ENCODE data around the gene JUN.

The JUN gene

GRCh38 chr1:58783993-58784757, at the start of gene JUN:
Gene JUN, minus strand, starts transcription at chr1:58784047. Its CDS starts 977 bp downstream, at chr1:58783070.
- H3K27me3 ChIP-seq (ENCODE audit: insufficient read depth, low read length) = no peaks in the 10 kb centered on the region
- H2AFZ ChIP-seq (ENCODE audit: low read depth, low read length) = peak within 1 kb of the TSS; percentile 74
- H3K4me3 ChIP-seq (ENCODE audit: low read length) = peak within 1 kb of the TSS; percentile 98
- H3K36me3 ChIP-seq (ENCODE audit: insufficient read depth, low read length) = peaks cover 7% of the 10 kb centered on the region
- H3K4me1 ChIP-seq (ENCODE audit: insufficient read depth, low read length) = peaks cover 20% of the 10 kb centered on the region
- H3K9me3 ChIP-seq (ENCODE audit: low read length) = no peaks in the 10 kb centered on the region

GRCh38 chr1:58833166-58833565, 49.3 kb upstream of the JUN start:
- no peak overlapping the region for H3K4me3 ChIP-seq (ENCODE audit: low read length)
- H3K27me3 ChIP-seq (ENCODE audit: insufficient read depth, low read length) = no peaks in the 10 kb centered on the region
- no peaks in the 10 kb centered on the region for H3K9me3 ChIP-seq (ENCODE audit: low read length)
- no peak overlapping the region for H2AFZ ChIP-seq (ENCODE audit: low read depth, low read length)
- no peaks in the 10 kb centered on the region for H3K4me1 ChIP-seq (ENCODE audit: insufficient read depth, low read length)
- H3K36me3 ChIP-seq (ENCODE audit: insufficient read depth, low read length) = no peaks in the 10 kb centered on the region

GRCh38 chr1:58830291-58830690, 46.4 kb upstream of the JUN start:
- Histone ChIP-seq H3K36me3 (ENCODE audit: insufficient read depth, low read length) (no peaks in the 10 kb centered on the region), H3K9me3 (ENCODE audit: low read length) (no peaks in the 10 kb centered on the region), H3K27me3 (ENCODE audit: insufficient read depth, low read length) (no peaks in the 10 kb centered on the region), H2AFZ (ENCODE audit: low read depth, low read length) (no peak overlapping the region), H3K4me3 (ENCODE audit: low read length) (no peak overlapping the region), H3K4me1 (ENCODE audit: insufficient read depth, low read length) (no peaks in the 10 kb centered on the region)

GRCh38 chr1:58829866-58830265, 46.0 kb upstream of the JUN start:
- Histone ChIP-seq H3K27me3 (ENCODE audit: insufficient read depth, low read length) (no peaks in the 10 kb centered on the region), H3K9me3 (ENCODE audit: low read length) (no peaks in the 10 kb centered on the region), H3K4me1 (ENCODE audit: insufficient read depth, low read length) (no peaks in the 10 kb centered on the region), H3K4me3 (ENCODE audit: low read length) (no peak overlapping the region), H3K36me3 (ENCODE audit: insufficient read depth, low read length) (no peaks in the 10 kb centered on the region), H2AFZ (ENCODE audit: low read depth, low read length) (no peak overlapping the region)

GRCh38 chr1:58827298-58827697, 43.5 kb upstream of the JUN start:
- Histone ChIP-seq H2AFZ (ENCODE audit: low read depth, low read length) (no peak overlapping the region), H3K4me3 (ENCODE audit: low read length) (no peak overlapping the region), H3K36me3 (ENCODE audit: insufficient read depth, low read length) (no peaks in the 10 kb centered on the region), H3K9me3 (ENCODE audit: low read length) (no peaks in the 10 kb centered on the region), H3K4me1 (ENCODE audit: insufficient read depth, low read length) (no peaks in the 10 kb centered on the region), H3K27me3 (ENCODE audit: insufficient read depth, low read length) (no peaks in the 10 kb centered on the region)

GRCh38 chr1:58824753-58825389, 41.0 kb upstream of the JUN start:
- H3K27me3 ChIP-seq (ENCODE audit: insufficient read depth, low read length) = no peaks in the 10 kb centered on the region
- H3K36me3 ChIP-seq (ENCODE audit: insufficient read depth, low read length) = no peaks in the 10 kb centered on the region
- H3K9me3 ChIP-seq (ENCODE audit: low read length) = no peaks in the 10 kb centered on the region

GRCh38 chr1:58823481-58824010, 39.7 kb upstream of the JUN start:
- Histone ChIP-seq H3K4me1 (ENCODE audit: insufficient read depth, low read length) (no peaks in the 10 kb centered on the region), H3K9me3 (ENCODE audit: low read length) (no peaks in the 10 kb centered on the region), H3K4me3 (ENCODE audit: low read length) (no peak overlapping the region), H3K36me3 (ENCODE audit: insufficient read depth, low read length) (no peaks in the 10 kb centered on the region), H3K27me3 (ENCODE audit: insufficient read depth, low read length) (no peaks in the 10 kb centered on the region), H2AFZ (ENCODE audit: low read depth, low read length) (no peak overlapping the region)

More at GRCh38 chr1:58824753-58825389, 41.0 kb upstream of the JUN start:
- Histone ChIP-seq H3K4me1 (ENCODE audit: insufficient read depth, low read length) (no peaks in the 10 kb centered on the region), H3K4me3 (ENCODE audit: low read length) (no peak overlapping the region), H2AFZ (ENCODE audit: low read depth, low read length) (no peak overlapping the region)

- H3K4me3 ChIP-seq (ENCODE audit: low read length) = no peak overlapping the region
- no peaks in the 10 kb centered on the region for H3K9me3 ChIP-seq (ENCODE audit: low read length)
- H3K27me3 ChIP-seq (ENCODE audit: insufficient read depth, low read length) = no peaks in the 10 kb centered on the region
- no peaks in the 10 kb centered on the region for H3K4me1 ChIP-seq (ENCODE audit: insufficient read depth, low read length)
- no peak overlapping the region for H2AFZ ChIP-seq (ENCODE audit: low read depth, low read length)
- H3K36me3 ChIP-seq (ENCODE audit: insufficient read depth, low read length) = no peaks in the 10 kb centered on the region
Measured at GRCh38 chr1:58821309-58821708, 37.5 kb upstream of the JUN start.

- H3K4me1 ChIP-seq (ENCODE audit: insufficient read depth, low read length) = peaks cover 4% of the 10 kb centered on the region
- no peaks in the 10 kb centered on the region for H3K27me3 ChIP-seq (ENCODE audit: insufficient read depth, low read length)
- H3K9me3 ChIP-seq (ENCODE audit: low read length) = no peaks in the 10 kb centered on the region
- no peaks in the 10 kb centered on the region for H3K36me3 ChIP-seq (ENCODE audit: insufficient read depth, low read length)
- no peak overlapping the region for H3K4me3 ChIP-seq (ENCODE audit: low read length)
- no peak overlapping the region for H2AFZ ChIP-seq (ENCODE audit: low read depth, low read length)
Measured at GRCh38 chr1:58818976-58819375, 35.1 kb upstream of the JUN start.

- Histone ChIP-seq H3K36me3 (ENCODE audit: insufficient read depth, low read length) (no peaks in the 10 kb centered on the region), H3K4me3 (ENCODE audit: low read length) (no peak overlapping the region), H3K9me3 (ENCODE audit: low read length) (no peaks in the 10 kb centered on the region), H2AFZ (ENCODE audit: low read depth, low read length) (no peak overlapping the region), H3K4me1 (ENCODE audit: insufficient read depth, low read length) (peaks cover 4% of the 10 kb centered on the region), H3K27me3 (ENCODE audit: insufficient read depth, low read length) (no peaks in the 10 kb centered on the region)
Measured at GRCh38 chr1:58818075-58818474, 34.2 kb upstream of the JUN start.

GRCh38 chr1:58816747-58817221, 32.9 kb upstream of the JUN start:
- peak overlapping the region; percentile 38 for H3K4me3 ChIP-seq (ENCODE audit: low read length)
- no peaks in the 10 kb centered on the region for H3K27me3 ChIP-seq (ENCODE audit: insufficient read depth, low read length)
- H3K36me3 ChIP-seq (ENCODE audit: insufficient read depth, low read length) = no peaks in the 10 kb centered on the region
- peak overlapping the region; percentile 59 for H2AFZ ChIP-seq (ENCODE audit: low read depth, low read length)
- H3K9me3 ChIP-seq (ENCODE audit: low read length) = no peaks in the 10 kb centered on the region
- H3K4me1 ChIP-seq (ENCODE audit: insufficient read depth, low read length) = peaks cover 4% of the 10 kb centered on the region

- Histone ChIP-seq H3K9me3 (ENCODE audit: low read length) (no peaks in the 10 kb centered on the region), H3K4me1 (ENCODE audit: insufficient read depth, low read length) (peaks cover 4% of the 10 kb centered on the region), H3K36me3 (ENCODE audit: insufficient read depth, low read length) (no peaks in the 10 kb centered on the region), H2AFZ (ENCODE audit: low read depth, low read length) (peak overlapping the region; percentile 59), H3K4me3 (ENCODE audit: low read length) (peak overlapping the region; percentile 38), H3K27me3 (ENCODE audit: insufficient read depth, low read length) (no peaks in the 10 kb centered on the region)
Measured at GRCh38 chr1:58816072-58816746, 32.4 kb upstream of the JUN start.

- H3K36me3 ChIP-seq (ENCODE audit: insufficient read depth, low read length) = no peaks in the 10 kb centered on the region
- H3K4me1 ChIP-seq (ENCODE audit: insufficient read depth, low read length) = peaks cover 4% of the 10 kb centered on the region
- H3K9me3 ChIP-seq (ENCODE audit: low read length) = no peaks in the 10 kb centered on the region
- peak overlapping the region; percentile 59 for H2AFZ ChIP-seq (ENCODE audit: low read depth, low read length)
- H3K4me3 ChIP-seq (ENCODE audit: low read length) = peak overlapping the region; percentile 38
- no peaks in the 10 kb centered on the region for H3K27me3 ChIP-seq (ENCODE audit: insufficient read depth, low read length)
Measured at GRCh38 chr1:58815686-58816071, 31.8 kb upstream of the JUN start.

Data from neuron (in vitro differentiated cells).